NCI-H2107 treated with DMSO at 0.1 percent for 48 hours (cell line): Measurements from ENCODE around the gene DBNDD2.

ENCODE experiments used
- DNase-seq: peaks from one replicate; lab custom pipeline; 2025; ENCODE audit not compliant: unreplicated experiment; lab: John Stamatoyannopoulos, UW

Gene DBNDD2

GRCh38 chr20:45448270-45448669 is 40.2 kb downstream of the DBNDD2 start:
- no peak for DNase-seq

GRCh38 chr20:45449528-45449927 is 41.4 kb downstream of the DBNDD2 start:
- no peak for DNase-seq

GRCh38 chr20:45450097-45450818 is 42.2 kb downstream of the DBNDD2 start:
- no peak for DNase-seq

GRCh38 chr20:45452238-45452637 is 44.1 kb downstream of the DBNDD2 start:
- no peak for DNase-seq

GRCh38 chr20:45452772-45453691 is 44.9 kb downstream of the DBNDD2 start:
- no peak for DNase-seq

GRCh38 chr20:45456632-45457031 is 48.5 kb downstream of the DBNDD2 start:
- no peak for DNase-seq

GRCh38 chr20:45459606-45460005 is 51.5 kb downstream of the DBNDD2 start:
- no peak for DNase-seq
